Measurements from ENCODE around the gene SNX14.
"Not testable (repeated sequence)": the region's sequence is repeated elsewhere in the genome, so short reads cannot be mapped to it uniquely, and the experiment has no call there.

The SNX14 gene

GRCh38 chr6:85547719-85548118 is 45.9 kb downstream of the SNX14 start:
- TF ChIP-seq, protein P1, sequence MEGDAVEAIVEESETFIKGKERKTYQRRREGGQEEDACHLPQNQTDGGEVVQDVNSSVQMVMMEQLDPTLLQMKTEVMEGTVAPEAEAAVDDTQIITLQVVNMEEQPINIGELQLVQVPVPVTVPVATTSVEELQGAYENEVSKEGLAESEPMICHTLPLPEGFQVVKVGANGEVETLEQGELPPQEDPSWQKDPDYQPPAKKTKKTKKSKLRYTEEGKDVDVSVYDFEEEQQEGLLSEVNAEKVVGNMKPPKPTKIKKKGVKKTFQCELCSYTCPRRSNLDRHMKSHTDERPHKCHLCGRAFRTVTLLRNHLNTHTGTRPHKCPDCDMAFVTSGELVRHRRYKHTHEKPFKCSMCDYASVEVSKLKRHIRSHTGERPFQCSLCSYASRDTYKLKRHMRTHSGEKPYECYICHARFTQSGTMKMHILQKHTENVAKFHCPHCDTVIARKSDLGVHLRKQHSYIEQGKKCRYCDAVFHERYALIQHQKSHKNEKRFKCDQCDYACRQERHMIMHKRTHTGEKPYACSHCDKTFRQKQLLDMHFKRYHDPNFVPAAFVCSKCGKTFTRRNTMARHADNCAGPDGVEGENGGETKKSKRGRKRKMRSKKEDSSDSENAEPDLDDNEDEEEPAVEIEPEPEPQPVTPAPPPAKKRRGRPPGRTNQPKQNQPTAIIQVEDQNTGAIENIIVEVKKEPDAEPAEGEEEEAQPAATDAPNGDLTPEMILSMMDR (IDR thresholded peaks at IDR 0.05; ENCODE audit: low read length): no peak
- no peak for TF ChIP-seq EZH2 (optimal IDR thresholded peaks at IDR 0.05; ENCODE audit: low read depth, low read length)
- no peak for TF ChIP-seq EZH2phosphoT487 (IDR thresholded peaks at IDR 0.05; ENCODE audit: low read length)
- Histone ChIP-seq H3K27me3 (replicated peaks; ENCODE audit: insufficient read depth, low read length) (no peaks in the 10 kb centered on the region), H3K9me2 (replicated peaks; ENCODE audit: insufficient read depth, low read length) (no peaks in the 10 kb centered on the region), H3K9ac (ENCODE audit: low read length) (no peak overlapping the region), H3K27ac (ENCODE audit: low read length) (no peak overlapping the region), H3K9me3 (replicated peaks; ENCODE audit: insufficient read depth, low read length) (no peaks in the 10 kb centered on the region), H3K4me1 (ENCODE audit: low read length) (no peaks in the 10 kb centered on the region), H3K4me2 (ENCODE audit: low read depth, low read length) (no peak overlapping the region), H3F3A (ENCODE audit: insufficient read depth, low read length) (no peaks in the 10 kb centered on the region), H4K20me1 (ENCODE audit: insufficient read depth, low read length) (no peaks in the 10 kb centered on the region), H3K36me3 (replicated peaks; ENCODE audit: insufficient read depth, low read length) (no peaks in the 10 kb centered on the region), H3K79me2 (ENCODE audit: low read length) (no peaks in the 10 kb centered on the region), H2AFZ (ENCODE audit: low read length) (no peak overlapping the region), H3K4me3 (ENCODE audit: low read length) (no peak overlapping the region)
- no peak for DNase-seq

- H3K27ac ChIP-seq (ENCODE audit: low read length): no peak overlapping the region
- no peaks in the 10 kb centered on the region for H3K9me3 ChIP-seq (replicated peaks; ENCODE audit: insufficient read depth, low read length)
- TF ChIP-seq EZH2phosphoT487 (IDR thresholded peaks at IDR 0.05; ENCODE audit: low read length): no peak
- TF ChIP-seq, protein P1 (IDR thresholded peaks at IDR 0.05; ENCODE audit: low read length): no peak
- TF ChIP-seq EZH2 (optimal IDR thresholded peaks at IDR 0.05; ENCODE audit: low read depth, low read length): no peak
- H3K27me3 ChIP-seq (replicated peaks; ENCODE audit: insufficient read depth, low read length): no peaks in the 10 kb centered on the region
- no peak overlapping the region for H3K4me2 ChIP-seq (ENCODE audit: low read depth, low read length)
- no peak for DNase-seq
- H3K9me2 ChIP-seq (replicated peaks; ENCODE audit: insufficient read depth, low read length): no peaks in the 10 kb centered on the region
- no peaks in the 10 kb centered on the region for H3K4me1 ChIP-seq (ENCODE audit: low read length)
- H2AFZ ChIP-seq (ENCODE audit: low read length): no peak overlapping the region
- no peaks in the 10 kb centered on the region for H4K20me1 ChIP-seq (ENCODE audit: insufficient read depth, low read length)
- H3K9ac ChIP-seq (ENCODE audit: low read length): no peak overlapping the region
- H3K36me3 ChIP-seq (replicated peaks; ENCODE audit: insufficient read depth, low read length): 0 out of 2 replicates have a peak, but pooled peaks cover 3% of the 10 kb centered on the region
- no peak overlapping the region for H3K4me3 ChIP-seq (ENCODE audit: low read length)
- H3F3A ChIP-seq (ENCODE audit: insufficient read depth, low read length): no peaks in the 10 kb centered on the region
- H3K79me2 ChIP-seq (ENCODE audit: low read length): no peaks in the 10 kb centered on the region
Measured at GRCh38 chr6:85544776-85545175, 48.9 kb downstream of the SNX14 start.

DNA sequence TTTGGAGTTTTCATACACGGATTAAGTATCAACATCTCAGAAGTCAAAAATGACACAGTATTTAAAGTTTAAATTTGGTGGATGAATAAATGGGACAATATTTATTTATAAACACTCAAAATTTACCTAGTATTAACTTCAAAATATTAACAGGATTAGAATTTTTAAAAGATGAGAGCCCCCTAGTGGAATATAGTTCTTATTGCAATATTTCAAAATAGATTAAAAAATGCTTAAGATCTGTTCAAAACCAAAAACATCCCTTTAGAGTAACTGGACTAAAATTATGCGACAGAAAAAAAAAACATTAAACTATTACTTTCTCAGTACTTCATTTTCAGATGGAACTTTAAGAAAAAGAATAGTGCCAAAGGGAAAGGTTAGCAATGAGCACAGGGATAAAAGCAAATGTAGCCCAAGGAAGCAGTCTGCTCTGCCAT is 56.6 kb downstream of the SNX14 start:
- DNase-seq: peak; percentile 11
- no peaks in the 10 kb centered on the region for H3K27me3 ChIP-seq (replicated peaks; ENCODE audit: insufficient read depth, low read length)
- H2AFZ ChIP-seq (ENCODE audit: low read length): no peak overlapping the region

DNA sequence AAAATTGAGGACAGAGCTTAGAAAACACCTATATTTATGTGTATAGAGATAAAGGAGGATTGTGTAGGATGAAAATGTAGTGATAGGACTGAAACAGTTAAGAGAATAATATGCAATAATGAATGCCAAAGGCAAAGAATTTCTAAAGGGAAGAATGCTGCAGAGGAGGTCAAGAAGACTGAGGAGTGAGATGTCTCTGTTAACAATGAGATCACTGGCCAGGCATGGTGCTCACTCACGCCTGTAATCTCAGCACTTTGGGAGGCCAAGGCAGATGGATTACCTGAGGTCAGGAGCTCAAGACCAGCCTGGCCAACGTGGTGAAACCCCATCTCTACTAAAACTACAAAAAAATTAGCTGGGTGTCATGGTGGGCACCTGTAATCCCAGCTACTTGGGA is 69.4 kb downstream of the SNX14 start:
- H3K4me1 ChIP-seq (ENCODE audit: low read length); H3K79me2 ChIP-seq (ENCODE audit: low read length); H3K4me3 ChIP-seq (ENCODE audit: low read length); H3K9me3 ChIP-seq (replicated peaks; ENCODE audit: insufficient read depth, low read length); H3K36me3 ChIP-seq (replicated peaks; ENCODE audit: insufficient read depth, low read length); H3K4me2 ChIP-seq (ENCODE audit: low read depth, low read length); H3K27ac ChIP-seq (ENCODE audit: low read length); H4K20me1 ChIP-seq (ENCODE audit: insufficient read depth, low read length); H2AFZ ChIP-seq (ENCODE audit: low read length); DNase-seq; H3K9ac ChIP-seq (ENCODE audit: low read length); H3K27me3 ChIP-seq (replicated peaks; ENCODE audit: insufficient read depth, low read length); H3K9me2 ChIP-seq (replicated peaks; ENCODE audit: insufficient read depth, low read length); H3F3A ChIP-seq (ENCODE audit: insufficient read depth, low read length): not testable (repeated sequence)

More for the DNA sequence above, 56.6 kb downstream of the SNX14 start:
- Histone ChIP-seq H3K27ac (ENCODE audit: low read length) (no peak overlapping the region), H3K9me2 (replicated peaks; ENCODE audit: insufficient read depth, low read length) (no peaks in the 10 kb centered on the region), H3K4me1 (ENCODE audit: low read length) (no peaks in the 10 kb centered on the region), H3K9ac (ENCODE audit: low read length) (no peak overlapping the region), H3K4me2 (ENCODE audit: low read depth, low read length) (no peak overlapping the region), H3K79me2 (ENCODE audit: low read length) (no peaks in the 10 kb centered on the region), H3F3A (ENCODE audit: insufficient read depth, low read length) (no peaks in the 10 kb centered on the region), H3K4me3 (ENCODE audit: low read length) (no peak overlapping the region), H3K9me3 (replicated peaks; ENCODE audit: insufficient read depth, low read length) (no peaks in the 10 kb centered on the region), H4K20me1 (ENCODE audit: insufficient read depth, low read length) (no peaks in the 10 kb centered on the region), H3K36me3 (replicated peaks; ENCODE audit: insufficient read depth, low read length) (0 out of 2 replicates have a peak, but pooled peaks cover 3% of the 10 kb centered on the region)
- TF ChIP-seq EZH2phosphoT487 (IDR thresholded peaks at IDR 0.05; ENCODE audit: low read length): no peak
- TF ChIP-seq, protein P1 (IDR thresholded peaks at IDR 0.05; ENCODE audit: low read length): peak; percentile 49

Data from MM.1S (cell line).